HG03457 (cell line): ENCODE data around the gene GIPC3.
"Not testable (repeated sequence)": the region's sequence is repeated elsewhere in the genome, so short reads cannot be mapped to it uniquely, and the experiment has no call there.

Experiments used
- ATAC-seq: cut with Tn5 transposase; IDR thresholded peaks from one replicate; pipeline ENCODE4 v1.9.1; 2021; ENCODE audit warnings: moderate number of reproducible peaks; ENCODE audit not compliant: unreplicated experiment

The GIPC3 gene

DNA sequence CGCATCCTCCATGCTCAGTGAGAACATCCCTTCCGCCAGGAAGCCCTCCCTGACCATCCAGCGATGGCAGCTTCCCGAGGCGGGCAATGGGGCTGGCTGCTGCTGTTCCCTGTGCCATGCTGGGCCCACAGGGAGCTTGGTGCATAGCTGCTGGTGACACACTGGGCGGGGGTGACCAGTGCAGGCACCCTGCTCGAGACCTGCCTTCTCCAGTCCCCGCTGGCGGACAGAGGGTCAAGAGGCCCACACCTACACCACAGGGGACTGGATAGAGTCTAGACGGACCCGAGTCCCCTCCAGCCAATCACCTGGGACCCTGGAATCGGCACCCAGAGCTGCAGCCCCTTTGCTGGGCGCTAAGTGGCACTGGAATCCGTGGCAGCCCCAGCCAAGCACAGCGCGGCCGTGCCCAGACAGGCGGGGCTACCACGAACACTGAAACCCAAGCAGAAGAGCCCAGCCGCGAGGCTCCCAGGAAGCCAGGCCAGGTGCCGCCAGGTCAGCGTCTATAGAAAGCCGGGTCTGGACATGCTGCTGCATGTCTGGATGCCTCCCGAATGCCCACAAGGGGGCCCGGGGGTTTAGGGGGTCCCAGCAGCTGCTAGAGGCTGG is 30.4 kb downstream of the GIPC3 start:
- ATAC-seq = no peak

DNA sequence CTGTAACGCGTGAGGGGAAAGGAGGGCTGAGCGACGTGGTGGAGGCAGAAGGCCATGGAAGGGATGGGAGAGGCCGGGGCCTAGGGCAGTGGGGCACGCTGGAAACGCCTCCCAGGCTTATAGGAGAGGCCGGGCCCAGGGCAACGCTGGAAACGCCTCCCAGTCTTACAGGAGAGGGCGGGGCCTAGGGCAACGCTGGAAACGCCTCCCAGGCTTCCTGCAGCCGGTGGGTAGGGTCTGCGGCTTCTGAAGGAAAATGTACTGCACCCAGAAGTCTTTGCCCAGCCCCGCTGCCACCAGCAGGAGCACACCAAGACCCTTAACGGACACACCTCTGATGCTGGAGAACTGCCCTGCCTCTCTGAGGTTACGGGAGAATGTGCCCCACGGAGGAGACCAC is 32.2 kb downstream of the GIPC3 start:
- no peak for ATAC-seq

DNA sequence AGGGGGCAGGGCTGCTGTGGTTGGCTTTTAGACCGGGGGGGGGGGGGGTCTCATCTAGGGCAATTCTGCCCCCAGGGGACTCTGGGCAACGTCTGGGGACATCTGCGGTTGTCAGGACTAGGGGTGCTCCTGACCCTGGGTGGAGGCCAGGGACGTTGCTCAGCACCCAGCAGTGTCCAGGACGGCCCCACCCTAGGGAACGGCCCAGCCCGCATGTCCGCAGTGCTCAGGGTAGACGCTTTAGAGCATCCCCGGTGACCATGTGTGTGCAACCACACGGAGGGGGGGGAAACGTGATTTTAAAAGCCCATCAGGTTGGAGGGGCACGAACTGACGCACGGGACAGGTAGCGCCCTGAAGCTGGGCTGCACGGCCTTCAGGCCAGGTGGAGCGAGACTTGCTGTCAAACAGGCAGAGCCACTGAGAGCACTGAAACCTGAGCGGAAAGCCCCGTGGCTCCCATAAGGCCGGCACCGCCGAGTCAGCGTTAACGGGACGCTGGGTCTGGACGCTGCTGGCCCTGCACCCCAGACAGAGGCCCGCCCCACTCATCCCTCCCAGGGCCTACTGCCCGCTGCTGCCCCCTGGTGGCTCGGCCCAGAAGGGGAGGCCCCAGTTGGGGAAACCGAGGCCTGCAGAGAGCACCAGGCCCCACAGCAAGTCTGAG is 33.0 kb downstream of the GIPC3 start:
- ATAC-seq = no peak

DNA sequence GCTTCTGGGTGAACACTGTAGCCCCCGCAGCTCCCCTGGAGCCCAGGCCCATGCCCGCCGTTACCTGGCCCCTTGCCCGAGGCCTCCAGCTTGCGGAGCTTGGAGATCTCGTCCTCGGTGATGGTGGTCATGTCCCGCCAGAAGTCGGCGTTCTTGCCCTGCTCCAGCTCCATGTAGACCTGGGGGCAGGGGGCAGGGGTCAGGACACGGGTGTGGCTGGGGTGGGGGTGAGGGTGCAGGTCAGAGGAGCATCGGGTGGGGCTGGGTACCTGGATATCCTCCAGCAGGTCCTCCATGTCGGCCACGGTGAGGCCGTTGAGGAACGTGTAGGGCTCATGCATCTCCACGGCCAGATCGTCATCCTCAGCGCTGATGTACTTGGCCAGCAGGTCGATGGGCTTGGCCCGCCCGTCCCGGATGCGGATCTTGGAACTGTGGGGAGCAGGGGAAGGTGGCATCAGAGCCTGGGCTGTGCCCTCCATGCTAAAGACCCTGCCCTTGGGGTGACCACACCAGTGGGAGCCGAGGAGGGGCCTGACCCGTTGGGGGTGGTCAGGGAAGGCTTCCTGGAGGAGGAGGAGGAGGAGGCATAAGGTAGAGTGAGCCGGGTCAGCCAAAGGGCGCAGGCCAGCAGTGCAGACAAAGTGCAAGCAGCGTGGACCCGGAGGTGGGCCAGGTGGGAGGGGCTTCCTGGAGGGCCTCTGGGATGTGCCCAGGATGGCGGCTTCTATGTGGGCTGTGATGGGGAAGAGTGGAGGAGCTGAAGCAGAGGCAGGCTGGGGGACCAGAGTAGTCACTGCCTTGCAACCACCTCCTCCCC is 33.7 kb downstream of the GIPC3 start:
- no peak for ATAC-seq

GRCh38 chr19:3619631-3620012 is 34.3 kb downstream of the GIPC3 start:
- ATAC-seq = no peak

DNA sequence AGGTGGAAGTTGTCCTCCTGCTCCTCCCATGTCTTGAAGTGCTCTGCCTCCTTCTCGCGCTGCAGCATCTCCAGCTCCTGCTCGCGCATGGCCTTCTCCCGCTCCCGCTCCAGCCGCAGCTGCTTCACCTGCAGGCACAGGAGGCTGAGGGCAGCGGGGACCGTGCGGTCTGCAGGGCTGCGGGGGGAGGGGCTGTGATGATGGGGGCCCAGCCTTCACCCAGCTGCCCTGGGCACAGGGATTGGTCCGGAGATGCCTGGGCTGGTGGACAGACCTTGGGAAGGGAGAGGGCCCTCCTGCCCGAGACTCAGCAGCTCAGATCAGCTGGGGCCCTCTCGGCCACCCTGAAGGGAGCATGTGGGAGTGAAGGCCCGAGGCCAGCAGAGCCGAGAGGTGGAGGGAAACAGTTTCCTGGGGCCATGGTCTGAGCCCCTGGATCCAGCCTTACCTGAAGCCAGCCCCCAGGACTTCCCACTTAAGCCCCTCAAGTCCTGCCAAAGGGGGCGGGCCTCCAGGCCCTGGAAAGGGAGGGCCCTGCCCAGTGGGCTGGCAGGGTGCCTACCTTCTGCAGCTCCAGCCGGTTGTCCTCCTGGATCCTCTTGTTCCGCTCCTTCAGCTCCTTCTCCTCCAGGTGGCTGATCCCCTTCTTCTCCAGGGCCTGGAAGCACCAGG is 35.0 kb downstream of the GIPC3 start:
- no peak for ATAC-seq

DNA sequence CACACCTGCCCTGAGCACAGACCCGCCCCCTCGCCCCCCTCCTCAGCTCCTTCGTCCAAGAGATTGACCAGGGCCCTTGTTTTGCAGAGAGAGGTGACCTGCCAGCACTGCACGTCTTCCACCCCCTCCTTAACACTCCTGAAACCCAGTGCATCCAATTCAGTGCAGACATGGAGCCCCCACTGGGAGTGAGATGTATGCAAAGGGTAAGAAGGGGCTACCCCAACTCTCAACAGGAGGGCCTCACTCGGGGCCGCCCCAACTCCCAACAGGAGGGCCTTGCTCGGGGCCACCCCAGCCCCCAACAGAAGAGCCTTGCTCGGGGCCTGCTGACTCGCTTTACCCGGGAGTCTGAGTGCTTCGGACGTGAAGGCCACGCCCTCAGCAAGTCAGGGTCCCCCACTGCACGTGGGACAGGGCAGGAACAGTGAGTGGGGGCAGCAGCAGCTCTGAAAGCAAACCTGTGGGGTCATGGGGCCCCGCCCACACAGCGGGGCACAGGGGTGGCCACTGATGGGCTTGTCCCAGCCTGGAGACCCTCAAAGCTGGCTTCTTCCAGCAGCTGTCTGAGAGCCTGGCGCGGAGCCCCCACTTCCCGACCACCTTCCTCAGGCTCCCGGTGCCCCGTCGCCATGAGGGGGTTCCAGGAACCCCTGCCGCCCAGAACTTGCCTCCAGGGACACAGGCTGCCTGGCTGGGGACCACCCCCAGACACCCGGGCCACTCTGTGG is 35.7 kb downstream of the GIPC3 start:
- ATAC-seq = no peak

- ATAC-seq = no peak
Observed at GRCh38 chr19:3621689-3622088, 36.4 kb downstream of the GIPC3 start.

DNA sequence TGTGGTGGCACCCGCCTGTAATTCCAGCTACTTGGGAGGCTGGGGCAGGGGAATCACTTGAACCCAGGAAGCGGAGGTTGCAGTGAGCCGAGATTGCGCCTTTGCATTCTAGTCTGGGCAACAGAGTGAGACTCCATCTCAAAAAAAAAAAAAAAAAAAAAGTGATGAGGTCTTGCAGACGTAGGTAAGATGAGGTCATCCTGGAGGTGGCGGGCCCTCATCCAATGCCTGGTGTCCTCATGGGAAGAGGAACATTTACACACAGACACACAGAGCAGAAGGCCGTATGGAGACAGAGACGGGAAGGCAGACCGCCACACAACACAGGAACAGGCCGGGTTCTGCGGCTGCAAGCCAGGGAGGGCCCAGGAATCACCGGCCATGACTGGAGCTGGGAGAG is 36.9 kb downstream of the GIPC3 start:
- ATAC-seq = no peak

DNA sequence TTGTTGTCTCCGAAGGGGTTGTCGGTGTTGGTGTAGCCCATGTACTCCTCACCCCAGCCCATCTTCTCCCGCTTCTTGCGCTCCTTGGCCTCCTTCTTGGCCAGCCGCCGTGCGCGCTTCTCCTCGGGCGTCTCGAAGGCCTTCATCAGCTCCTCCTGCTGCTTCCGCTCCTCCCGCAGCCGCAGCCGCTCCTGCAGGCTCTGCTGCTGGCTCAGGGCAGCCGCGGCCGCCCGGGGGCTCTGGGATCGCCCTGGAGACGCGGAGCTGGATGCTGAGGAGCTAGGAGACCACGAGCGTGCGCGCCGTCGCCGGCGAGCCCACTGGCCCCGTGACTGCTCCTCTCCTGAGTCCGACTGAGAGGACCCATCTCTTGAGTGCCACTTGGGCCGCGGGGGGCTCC is 38.4 kb downstream of the GIPC3 start:
- no peak for ATAC-seq

DNA sequence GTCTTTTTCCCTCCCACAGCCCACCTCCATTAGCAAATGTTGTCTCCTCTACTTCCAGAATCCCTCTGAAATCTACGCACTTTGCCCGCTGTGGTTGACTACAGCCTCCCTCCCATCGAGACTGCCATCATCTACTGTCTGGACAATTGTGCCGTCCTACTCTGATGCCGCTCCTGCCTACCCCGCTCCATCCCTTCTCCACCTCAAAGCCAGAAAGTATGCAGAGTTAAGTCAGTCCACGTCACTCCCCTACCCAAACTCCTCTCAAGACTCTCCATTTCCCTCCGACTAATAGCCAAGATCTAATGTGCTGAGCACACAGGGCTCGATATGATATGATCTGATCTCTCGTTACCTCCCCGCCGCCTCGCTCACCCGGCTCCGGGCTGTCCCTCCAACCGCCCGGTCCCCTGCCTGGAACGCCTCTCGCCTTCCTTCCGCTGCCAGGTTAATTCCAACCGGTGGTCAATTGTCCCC is 40.8 kb downstream of the GIPC3 start:
- no peak for ATAC-seq

DNA sequence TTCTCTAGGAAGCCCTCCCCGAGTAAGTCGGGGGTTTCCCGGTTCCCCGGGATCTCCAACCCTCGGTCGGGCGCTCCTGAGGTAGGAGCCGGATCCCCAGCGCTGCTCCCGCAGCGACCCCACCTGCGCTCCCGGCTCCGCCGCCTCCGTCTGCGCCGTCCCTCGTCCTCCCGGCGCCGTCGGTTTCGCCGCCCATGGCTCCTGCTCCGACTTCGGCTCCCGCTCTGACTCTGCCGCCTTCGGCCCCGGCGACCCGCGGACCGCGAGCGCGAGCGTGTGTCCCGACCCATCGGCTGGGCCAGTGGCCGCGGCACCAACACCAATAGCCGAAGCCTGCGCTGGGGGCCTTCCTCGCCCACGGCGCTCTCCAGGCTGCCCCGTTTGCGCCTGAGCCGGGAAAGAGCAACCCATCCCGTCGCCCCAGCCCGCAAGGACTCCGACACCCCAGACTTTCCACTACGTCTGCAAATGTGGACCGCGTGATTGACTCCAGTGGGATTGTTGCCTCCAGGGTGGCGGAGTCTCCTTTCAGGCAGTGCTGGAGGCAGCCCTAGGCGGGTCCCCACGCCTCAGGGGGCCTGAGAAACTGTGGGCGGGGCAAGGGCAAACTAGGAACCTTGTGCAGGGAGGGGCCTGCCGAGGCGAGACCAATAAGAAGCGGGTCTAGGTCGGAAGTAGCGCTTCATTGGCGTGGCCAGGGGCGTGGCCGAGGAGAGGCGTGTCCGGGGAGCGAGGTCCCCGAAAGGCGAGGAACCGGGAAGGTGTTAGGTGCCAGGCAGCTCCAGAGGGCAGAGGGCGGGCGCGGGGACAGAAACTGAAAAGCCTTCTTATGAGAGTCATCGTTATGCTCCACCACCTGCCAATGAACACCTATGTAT is 41.4 kb downstream of the GIPC3 start, which contains the start of gene CACTIN:
TSS of gene CACTIN (minus strand) at position 318 of the 878 bp plus-strand sequence. CDS start at position 290, 28 bp downstream.
- peak; percentile 69 for ATAC-seq

DNA sequence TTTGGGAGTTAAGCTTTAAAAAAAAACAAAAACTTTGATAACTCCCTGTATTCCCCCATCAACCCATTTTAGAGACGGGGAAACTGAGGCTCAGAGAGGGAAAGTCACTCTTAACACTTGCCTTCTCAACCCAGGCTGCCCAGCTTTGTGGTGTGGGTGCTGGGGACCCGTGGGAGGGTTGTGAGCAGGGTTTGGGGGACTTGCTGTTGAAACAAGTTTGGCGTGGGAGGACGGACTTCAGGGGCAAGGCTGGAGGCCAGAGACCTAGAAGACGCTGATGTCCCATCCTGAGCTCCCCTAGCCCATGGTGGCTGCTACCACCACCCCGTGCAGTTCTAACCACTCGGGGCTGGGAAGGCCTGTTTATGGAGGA is 42.1 kb downstream of the GIPC3 start:
- no peak for ATAC-seq

GRCh38 chr19:3628766-3629165 is 43.5 kb downstream of the GIPC3 start:
- ATAC-seq = not testable (repeated sequence)

DNA sequence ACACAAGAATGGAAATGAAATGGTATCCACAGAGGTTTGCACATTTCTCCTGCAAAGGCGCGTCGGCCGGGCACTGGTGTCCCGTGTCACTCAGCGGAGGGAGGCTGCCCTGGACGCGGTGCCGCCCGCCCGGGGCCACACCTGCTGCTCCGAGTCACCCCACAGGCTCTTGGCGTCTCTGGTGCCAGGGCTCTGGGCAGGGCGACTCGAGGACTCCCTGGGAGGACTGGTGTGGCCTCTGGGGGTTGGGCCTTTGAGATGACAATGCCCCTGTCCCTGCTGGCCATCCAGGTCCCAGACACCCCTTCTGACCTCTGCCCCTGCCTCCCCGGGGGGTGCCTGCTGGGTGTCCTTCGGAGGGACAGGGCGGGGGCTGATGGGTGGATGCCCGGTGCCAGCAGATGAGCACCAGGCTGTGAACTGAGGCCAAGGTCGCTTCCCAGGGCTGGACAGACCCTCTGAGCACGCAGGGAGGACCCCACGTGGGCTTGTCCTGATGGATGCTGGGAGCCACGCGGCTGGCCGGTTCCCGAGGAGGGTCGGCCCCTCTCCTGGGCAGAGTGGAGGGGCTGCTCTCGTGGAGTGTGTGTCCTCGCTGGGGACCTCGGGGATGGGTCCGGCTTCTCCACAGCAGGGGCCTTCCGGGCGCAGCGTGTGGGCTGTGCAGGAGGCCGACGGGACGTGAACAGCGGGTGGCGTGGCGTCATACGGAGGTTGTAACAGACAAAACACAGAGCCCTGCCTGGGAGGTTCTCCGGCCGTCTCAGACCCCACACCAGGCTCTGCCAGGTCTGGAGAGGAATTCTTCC is 46.0 kb downstream of the GIPC3 start:
- no peak for ATAC-seq

- ATAC-seq = no peak
Observed at GRCh38 chr19:3632098-3632497, 46.8 kb downstream of the GIPC3 start.

- ATAC-seq = no peak
Observed at GRCh38 chr19:3632739-3633558, 47.7 kb downstream of the GIPC3 start.

- no peak for ATAC-seq
Observed at GRCh38 chr19:3633559-3633988, 48.3 kb downstream of the GIPC3 start.
